Left hindlimb (tissue), 1 donor: ENCODE results near the gene SACM1L.

ENCODE experiments used
- DNase-seq: peaks from one replicate; pipeline ENCODE4 v3.0.0-alpha.2; 2018

SACM1L gene

GRCh38 chr3:45792516-45793172 is 103.4 kb downstream of the SACM1L start:
- no peak for DNase-seq

- DNase-seq = no peak
These were observed 104.4 kb downstream of the SACM1L start for GRCh38 chr3:45793482-45794176.

GRCh38 chr3:45794177-45794560 is 105.0 kb downstream of the SACM1L start:
- no peak for DNase-seq

GRCh38 chr3:45794660-45795059 is 105.5 kb downstream of the SACM1L start:
- DNase-seq = no peak
